ENCODE measurements around the gene CCDC186. TPM values are rescaled to one million over a fixed set of nuclear protein-coding genes. Genes with fewer than 3 reads are reported as not detected.

CCDC186 gene
- total RNA-seq, 6 donors from 2014 or later, result 21.4 to 90.0 (median 30.9) TPM

GRCh38 chr10:114179747-114180146 lies 5.7 kb upstream of the CCDC186 start:
- peak overlapping the region in 1 of 4 donors; percentile 2 for H3K27ac ChIP-seq
- DNase-seq (no peak), ATAC-seq (ENCODE audit: low FRiP score in 2 of 2) (no peak)
- H3K4me1 ChIP-seq, result peaks cover 0 to 19% (median 14%) of the 10 kb centered on the region in 4 donors
- H3K27me3 ChIP-seq, result no peaks in the 10 kb centered on the region
- TF ChIP-seq POLR2AphosphoS5 (IDR thresholded peaks at IDR 0.05) (no peak), POLR2A (IDR thresholded peaks at IDR 0.05) (no peak), EP300 (IDR thresholded peaks at IDR 0.05) (no peak)
- TF ChIP-seq, protein P1, sequence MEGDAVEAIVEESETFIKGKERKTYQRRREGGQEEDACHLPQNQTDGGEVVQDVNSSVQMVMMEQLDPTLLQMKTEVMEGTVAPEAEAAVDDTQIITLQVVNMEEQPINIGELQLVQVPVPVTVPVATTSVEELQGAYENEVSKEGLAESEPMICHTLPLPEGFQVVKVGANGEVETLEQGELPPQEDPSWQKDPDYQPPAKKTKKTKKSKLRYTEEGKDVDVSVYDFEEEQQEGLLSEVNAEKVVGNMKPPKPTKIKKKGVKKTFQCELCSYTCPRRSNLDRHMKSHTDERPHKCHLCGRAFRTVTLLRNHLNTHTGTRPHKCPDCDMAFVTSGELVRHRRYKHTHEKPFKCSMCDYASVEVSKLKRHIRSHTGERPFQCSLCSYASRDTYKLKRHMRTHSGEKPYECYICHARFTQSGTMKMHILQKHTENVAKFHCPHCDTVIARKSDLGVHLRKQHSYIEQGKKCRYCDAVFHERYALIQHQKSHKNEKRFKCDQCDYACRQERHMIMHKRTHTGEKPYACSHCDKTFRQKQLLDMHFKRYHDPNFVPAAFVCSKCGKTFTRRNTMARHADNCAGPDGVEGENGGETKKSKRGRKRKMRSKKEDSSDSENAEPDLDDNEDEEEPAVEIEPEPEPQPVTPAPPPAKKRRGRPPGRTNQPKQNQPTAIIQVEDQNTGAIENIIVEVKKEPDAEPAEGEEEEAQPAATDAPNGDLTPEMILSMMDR (IDR thresholded peaks at IDR 0.05), result no peak
- no peak overlapping the region for H3K4me3 ChIP-seq
- H3K36me3 ChIP-seq, result no peaks in the 10 kb centered on the region
- H3K9me3 ChIP-seq, result no peaks in the 10 kb centered on the region
- 64 to 68% methylated on average over 8 of the region's 8 CpGs for WGBS, 2 donors

DNA sequence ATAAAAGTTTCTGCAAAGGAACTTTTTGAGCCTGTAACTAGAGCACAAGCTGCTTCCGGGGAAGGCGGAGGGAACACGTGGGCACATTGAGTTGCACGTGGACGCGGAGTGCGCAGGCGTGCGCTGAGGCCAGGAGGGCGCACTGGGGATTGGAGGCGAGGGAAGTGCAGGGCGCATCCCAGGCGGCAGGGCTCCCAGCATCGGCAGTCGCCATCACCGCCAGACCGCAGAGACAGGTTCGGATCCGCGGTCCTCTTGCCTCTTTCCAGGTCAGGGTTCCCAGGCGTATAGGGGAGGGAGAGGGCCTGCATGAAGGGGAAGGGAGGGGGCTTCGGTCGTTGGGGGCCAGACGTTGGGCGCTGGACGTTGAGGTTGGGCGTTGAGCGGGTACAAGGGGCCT lies 5.1 kb upstream of the CCDC186 start, which contains the start of gene TDRD1:
TSS of gene TDRD1 (plus strand) at position 206 of the 400 bp plus-strand sequence. CDS start 8,479 bp downstream, outside the sequence.
- WGBS, 2 donors, result 88 to 90% methylated on average over 23 to 28 of the region's 28 CpGs
- Histone ChIP-seq H3K27ac (peak within 1 kb of the TSS in 2 of 4 donors; percentile 2 to 17), H3K27me3 (no peaks in the 10 kb centered on the region), H3K9me3 (no peaks in the 10 kb centered on the region), H3K4me1 (peaks cover 0 to 20% (median 16%) of the 10 kb centered on the region in 4 donors), H3K36me3 (no peaks in the 10 kb centered on the region), H3K4me3 (peak within 1 kb of the TSS in 1 of 4 donors; percentile 32)
- ATAC-seq (ENCODE audit: low FRiP score in 2 of 2) (no peak), DNase-seq (peak in 1 of 2 donors; percentile 84)
- TF ChIP-seq, protein P1 (IDR thresholded peaks at IDR 0.05), result no peak
- TF ChIP-seq POLR2AphosphoS5 (IDR thresholded peaks at IDR 0.05) (no peak), EP300 (IDR thresholded peaks at IDR 0.05) (no peak), POLR2A (IDR thresholded peaks at IDR 0.05) (no peak)

- ATAC-seq (ENCODE audit: low FRiP score in 2 of 2), result no peak
- no peak for DNase-seq
- no peaks in the 10 kb centered on the region for H3K27me3 ChIP-seq
- WGBS, 2 donors, result 92 to 97% methylated on average over 1 of the region's 1 CpG
- TF ChIP-seq EP300 (IDR thresholded peaks at IDR 0.05) (no peak), POLR2A (IDR thresholded peaks at IDR 0.05) (no peak), POLR2AphosphoS5 (IDR thresholded peaks at IDR 0.05) (no peak)
- TF ChIP-seq, protein P1 (IDR thresholded peaks at IDR 0.05), result no peak
- H3K27ac ChIP-seq, result no peak overlapping the region
- H3K4me1 ChIP-seq, result peaks cover 8 to 28% (median 23%) of the 10 kb centered on the region in 4 donors
- no peaks in the 10 kb centered on the region for H3K36me3 ChIP-seq
- no peaks in the 10 kb centered on the region for H3K9me3 ChIP-seq
- no peak overlapping the region for H3K4me3 ChIP-seq
Observed at GRCh38 chr10:114176511-114176910, 2.5 kb upstream of the CCDC186 start.

- Histone ChIP-seq H3K4me3 (no peak overlapping the region), H3K36me3 (no peaks in the 10 kb centered on the region), H3K4me1 (peaks cover 8 to 28% (median 19%) of the 10 kb centered on the region in 4 donors), H3K27ac (no peak overlapping the region), H3K9me3 (no peaks in the 10 kb centered on the region), H3K27me3 (no peaks in the 10 kb centered on the region)
- no peak for ATAC-seq (ENCODE audit: low FRiP score in 2 of 2)
- 73 to 75% methylated on average over 1 of the region's 1 CpG for WGBS, 2 donors
- DNase-seq, result no peak
- TF ChIP-seq POLR2A (IDR thresholded peaks at IDR 0.05), result no peak
- no peak for TF ChIP-seq EP300 (IDR thresholded peaks at IDR 0.05)
- no peak for TF ChIP-seq POLR2AphosphoS5 (IDR thresholded peaks at IDR 0.05)
- TF ChIP-seq, protein P1 (IDR thresholded peaks at IDR 0.05), result no peak
Observed at GRCh38 chr10:114175667-114176066, 1.7 kb upstream of the CCDC186 start.

- peak in 1 of 2 donors; percentile 84 for DNase-seq
- Histone ChIP-seq H3K27me3 (no peaks in the 10 kb centered on the region), H3K27ac (peak overlapping the region; percentile 94 to 98 (median 98)), H3K4me3 (peak overlapping the region; percentile 78 to 95 (median 85)), H3K4me1 (peaks cover 8 to 24% (median 18%) of the 10 kb centered on the region in 4 donors), H3K36me3 (no peaks in the 10 kb centered on the region), H3K9me3 (no peaks in the 10 kb centered on the region)
- TF ChIP-seq POLR2AphosphoS5 (IDR thresholded peaks at IDR 0.05), result peak; percentile 42 to 58
- peak in 1 of 4 donors; percentile 20 for TF ChIP-seq EP300 (IDR thresholded peaks at IDR 0.05)
- TF ChIP-seq, protein P1 (IDR thresholded peaks at IDR 0.05), result no peak
- WGBS, 2 donors, result 2% methylated on average over 18 to 19 of the region's 19 CpGs
- peak; percentile 83 to 84 for ATAC-seq (ENCODE audit: low FRiP score in 2 of 2)
Observed at GRCh38 chr10:114174695-114175188, 739 bp upstream of the CCDC186 start.

All from upper lobe of left lung (tissue), 6 donors.